Left lung (tissue), 10 donors: Measurements from ENCODE around the gene SLC17A9. TPM values are rescaled to one million over a fixed set of nuclear protein-coding genes. Genes with fewer than 3 reads are reported as not detected.

Experiments
- ATAC-seq: fragments of 200-7000 bp; cut with Tn5 transposase; one replicate; pipeline ENCODE4 v1.9.1; 2020; ENCODE audit warnings: moderate library complexity
- DNase-seq, 4 donors: peaks; one replicate each; pipeline ENCODE4 v3.0.0-alpha.2; 2013 to 2020
- H3K27ac ChIP-seq, 2 donors: fragments of 200-600 bp; sonication (generic) in 1 of 2; one replicate each; pipeline versions ENCODE4 v1.5.0 to v1.8.0; 2020 to 2021
- H3K27me3 ChIP-seq, 2 donors: fragments of 200-600 bp; sonication (generic) in 1 of 2; one replicate each; pipeline versions ENCODE4 v1.5.0 to v1.8.0; 2020 to 2021
- H3K36me3 ChIP-seq, 2 donors: fragments of 200-600 bp; sonication (generic) in 1 of 2; one replicate each; pipeline versions ENCODE4 v1.5.0 to v1.8.0; 2020 to 2021
- H3K4me1 ChIP-seq, 2 donors: fragments of 200-600 bp; one replicate each; pipeline ENCODE4 v1.8.0; 2021
- H3K4me3 ChIP-seq, 2 donors: fragments of 200-600 bp; sonication (generic) in 1 of 2; one replicate each; pipeline versions ENCODE4 v1.5.0 to v1.8.0; 2020 to 2021; ENCODE audit warnings: mild to moderate bottlenecking in 1 of 2
- H3K9me3 ChIP-seq, 2 donors: fragments of 200-600 bp; sonication (generic) in 1 of 2; one replicate each; pipeline versions ENCODE4 v1.5.0 to v1.8.0; 2020 to 2021
- intact Hi-C, 2 donors: fragments of 100-400 bp; cut with DNase I; formaldehyde crosslinking; loops; one replicate each; pipeline versions ENCODE4 v1.11.2 to v1.14.2; 2022
- polyA plus RNA-seq, 6 donors: library from polyadenylated mRNA; unstranded; fragments of 120-200 nt; gene quantifications; one replicate each; pipeline ENCODE4 v1.2.1, GENCODE V29; 2013; ENCODE audit not compliant: insufficient read length in 6 of 6
- total RNA-seq, 2 donors: library from RNA; stranded (reverse); fragmentation: NEBNext Ultra II Directional; extraction: Animal tissue kit (Norgen Biotek cat#: 25700); gene quantifications; one replicate each; pipeline ENCODE4 v1.2.1, GENCODE V29; 2021
- TF ChIP-seq, protein P1 (sequence below), 2 donors: fragments of 200-600 bp; sonication (generic) in 1 of 2; IDR thresholded peaks; one replicate each; pipeline versions ENCODE4 v1.5.0 to v1.8.0; 2021; ENCODE audit warnings: antibody characterized with exemption in 2 of 2
- donor health status: DM: no; HTN: yes; CAD: no.
- donor health status: DM: no; HTN: no; CAD: no.

The SLC17A9 gene
- total and polyA plus RNA-seq, 8 donors = 2.1 to 18.1 (median 3.7) TPM

DNA sequence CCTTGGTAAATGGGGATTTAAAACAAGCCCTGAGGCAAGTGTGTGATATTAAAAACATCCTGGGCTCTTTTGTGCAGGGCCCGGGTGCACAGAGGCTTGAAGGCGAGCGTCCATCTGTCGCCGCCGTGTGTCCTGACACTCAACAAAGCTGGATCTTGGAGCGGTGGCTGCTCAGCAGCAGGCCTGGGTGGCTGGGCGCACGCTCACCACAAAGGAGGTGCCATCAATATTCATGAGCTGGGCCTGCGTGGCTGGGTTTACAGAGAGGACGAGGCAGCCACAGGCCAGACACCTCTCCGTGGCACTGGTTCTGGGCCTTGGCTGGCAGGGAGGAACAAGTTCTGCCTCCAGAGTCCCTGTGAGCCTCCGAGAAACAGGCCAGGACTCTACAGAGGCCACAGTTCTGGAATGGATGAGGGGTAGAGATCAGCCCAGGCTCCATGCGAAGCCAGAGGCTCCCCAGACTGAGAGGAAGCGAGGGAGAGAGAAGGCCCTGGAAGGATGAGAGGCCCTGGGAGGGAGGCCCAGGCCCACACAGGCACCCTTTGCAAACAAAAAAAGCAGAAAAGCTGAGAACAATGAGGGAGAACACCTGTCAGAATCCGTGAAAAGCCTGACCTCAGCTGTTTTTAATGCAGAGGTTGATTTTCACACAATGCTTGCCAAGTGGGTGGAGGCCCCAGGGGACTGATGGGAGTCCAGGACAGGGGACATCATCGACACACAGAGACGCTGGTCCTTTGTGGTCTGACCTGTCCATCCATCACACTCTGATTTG lies 32.3 kb downstream of the SLC17A9 start:
- ATAC-seq = no peak
- no peak overlapping the region for H3K4me3 ChIP-seq
- H3K36me3 ChIP-seq = no peaks in the 10 kb centered on the region
- H3K9me3 ChIP-seq = no peaks in the 10 kb centered on the region
- peaks cover 12 to 92% of the 10 kb centered on the region in 2 donors for H3K27me3 ChIP-seq
- no peak overlapping the region for H3K27ac ChIP-seq
- TF ChIP-seq, protein P1, sequence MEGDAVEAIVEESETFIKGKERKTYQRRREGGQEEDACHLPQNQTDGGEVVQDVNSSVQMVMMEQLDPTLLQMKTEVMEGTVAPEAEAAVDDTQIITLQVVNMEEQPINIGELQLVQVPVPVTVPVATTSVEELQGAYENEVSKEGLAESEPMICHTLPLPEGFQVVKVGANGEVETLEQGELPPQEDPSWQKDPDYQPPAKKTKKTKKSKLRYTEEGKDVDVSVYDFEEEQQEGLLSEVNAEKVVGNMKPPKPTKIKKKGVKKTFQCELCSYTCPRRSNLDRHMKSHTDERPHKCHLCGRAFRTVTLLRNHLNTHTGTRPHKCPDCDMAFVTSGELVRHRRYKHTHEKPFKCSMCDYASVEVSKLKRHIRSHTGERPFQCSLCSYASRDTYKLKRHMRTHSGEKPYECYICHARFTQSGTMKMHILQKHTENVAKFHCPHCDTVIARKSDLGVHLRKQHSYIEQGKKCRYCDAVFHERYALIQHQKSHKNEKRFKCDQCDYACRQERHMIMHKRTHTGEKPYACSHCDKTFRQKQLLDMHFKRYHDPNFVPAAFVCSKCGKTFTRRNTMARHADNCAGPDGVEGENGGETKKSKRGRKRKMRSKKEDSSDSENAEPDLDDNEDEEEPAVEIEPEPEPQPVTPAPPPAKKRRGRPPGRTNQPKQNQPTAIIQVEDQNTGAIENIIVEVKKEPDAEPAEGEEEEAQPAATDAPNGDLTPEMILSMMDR (IDR thresholded peaks at IDR 0.05) = no peak
- no peaks in the 10 kb centered on the region for H3K4me1 ChIP-seq
- intact Hi-C loops = no loop called here
- no peak for DNase-seq

DNA sequence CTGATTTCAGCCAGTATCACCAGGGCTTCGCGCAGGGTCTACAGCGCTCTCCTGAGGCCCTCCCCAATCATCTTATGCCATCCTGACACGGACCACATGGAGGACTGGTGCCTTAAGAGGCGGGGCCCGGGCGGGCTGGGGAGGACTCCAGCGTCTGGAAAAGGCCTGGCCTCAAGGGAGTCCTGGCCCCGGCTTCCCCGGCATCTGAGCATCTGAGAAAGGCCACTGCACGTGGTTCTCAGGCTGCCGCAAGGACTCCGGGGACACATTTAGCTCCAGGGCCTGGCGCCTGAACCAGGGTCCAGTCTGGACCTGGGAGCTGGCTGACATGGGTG lies 32.9 kb downstream of the SLC17A9 start:
- H3K27ac ChIP-seq = no peak overlapping the region
- H3K4me3 ChIP-seq = no peak overlapping the region
- DNase-seq = no peak
- no peak for ATAC-seq
- H3K4me1 ChIP-seq = no peaks in the 10 kb centered on the region
- H3K36me3 ChIP-seq = no peaks in the 10 kb centered on the region
- intact Hi-C loops = no loop called here
- H3K9me3 ChIP-seq = no peaks in the 10 kb centered on the region
- TF ChIP-seq, protein P1 (IDR thresholded peaks at IDR 0.05) = no peak
- H3K27me3 ChIP-seq = peaks cover 7 to 91% of the 10 kb centered on the region in 2 donors

DNA sequence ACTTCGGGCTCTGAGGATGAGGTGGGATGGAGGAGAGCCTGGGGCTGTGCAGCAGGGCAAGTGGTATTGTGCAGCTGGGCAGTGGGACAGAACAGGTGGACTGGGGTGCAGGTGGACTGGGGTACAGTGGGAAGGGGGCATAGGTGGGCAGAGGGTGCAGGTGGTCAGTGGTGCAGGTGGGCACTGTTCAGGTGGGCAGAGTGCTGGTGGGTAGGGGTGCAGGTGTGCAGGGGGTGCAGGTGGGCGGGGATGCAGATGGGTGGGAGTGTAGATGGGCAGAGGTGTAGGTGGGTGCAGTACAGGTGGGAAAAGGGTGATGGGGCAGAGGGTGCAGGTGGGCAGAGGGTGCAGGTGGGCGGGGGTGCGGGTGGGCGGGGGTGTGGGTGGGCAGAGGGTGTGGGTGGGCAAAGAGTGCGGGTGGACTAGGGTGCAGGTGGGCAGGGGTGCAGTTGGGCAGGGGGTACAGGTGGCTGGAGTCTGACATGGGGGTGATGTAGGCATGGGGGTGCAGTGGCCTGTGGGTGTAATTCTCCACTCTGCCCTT lies 33.8 kb downstream of the SLC17A9 start:
- Histone ChIP-seq H3K36me3 (no peaks in the 10 kb centered on the region), H3K9me3 (no peaks in the 10 kb centered on the region), H3K27ac (no peak overlapping the region), H3K4me3 (no peak overlapping the region), H3K4me1 (no peaks in the 10 kb centered on the region), H3K27me3 (peaks cover 0 to 91% of the 10 kb centered on the region in 2 donors)
- TF ChIP-seq, protein P1 (IDR thresholded peaks at IDR 0.05) = no peak
- ATAC-seq (no peak), DNase-seq (no peak)
- intact Hi-C loops = no loop called here

DNA sequence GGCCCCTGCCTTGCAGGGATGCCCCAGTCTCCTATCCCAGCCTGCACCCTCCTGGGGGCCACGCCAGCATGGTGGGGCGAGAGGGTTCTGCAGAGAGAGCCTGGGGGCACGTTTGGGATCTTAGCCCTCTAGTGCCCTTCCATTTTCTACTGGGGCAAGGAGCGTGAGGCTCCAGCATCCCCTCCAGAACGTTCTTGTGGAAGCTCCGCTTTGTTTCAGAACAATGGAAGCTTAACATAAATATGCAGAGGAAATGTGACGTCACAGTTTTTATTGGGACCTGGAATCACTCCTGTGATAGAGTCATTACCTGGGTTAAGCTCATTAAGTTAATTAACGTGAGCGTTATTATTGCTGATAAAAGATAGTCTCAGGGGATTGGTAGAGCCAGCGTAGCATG lies 34.6 kb downstream of the SLC17A9 start:
- no peaks in the 10 kb centered on the region for H3K36me3 ChIP-seq
- no peak overlapping the region for H3K27ac ChIP-seq
- no peak for DNase-seq
- no peak for ATAC-seq
- peaks cover 0 to 91% of the 10 kb centered on the region in 2 donors for H3K27me3 ChIP-seq
- no peak overlapping the region for H3K4me3 ChIP-seq
- no peaks in the 10 kb centered on the region for H3K4me1 ChIP-seq
- intact Hi-C loops = no loop called here
- TF ChIP-seq, protein P1 (IDR thresholded peaks at IDR 0.05) = no peak
- no peaks in the 10 kb centered on the region for H3K9me3 ChIP-seq

DNA sequence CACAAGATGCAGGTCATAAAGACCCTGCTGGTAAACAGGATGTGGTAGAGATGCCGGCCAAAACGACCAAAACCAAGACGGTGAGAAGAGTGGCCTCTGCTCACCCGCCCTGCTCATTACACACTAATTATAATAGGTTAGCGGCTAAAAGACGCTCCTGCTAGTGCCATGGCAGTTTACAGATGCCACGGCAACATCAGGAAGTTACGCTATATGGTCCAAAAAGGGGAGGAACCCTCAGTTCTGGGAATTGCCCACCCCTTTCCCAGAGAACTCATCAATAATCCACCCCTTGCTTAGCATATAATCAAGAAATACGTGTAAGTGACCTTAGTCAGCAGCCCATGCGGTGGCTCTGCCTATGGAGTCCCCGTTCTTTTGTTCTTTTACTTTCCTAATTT lies 36.7 kb downstream of the SLC17A9 start:
- TF ChIP-seq, protein P1 (IDR thresholded peaks at IDR 0.05) = no peak
- ATAC-seq (no peak), DNase-seq (peak in 1 of 4 donors; percentile 3)
- intact Hi-C loops = no loop called here
- H3K4me3 ChIP-seq = no peak overlapping the region
- no peak overlapping the region for H3K27ac ChIP-seq
- no peaks in the 10 kb centered on the region for H3K36me3 ChIP-seq
- H3K27me3 ChIP-seq = peaks cover 0 to 87% of the 10 kb centered on the region in 2 donors
- no peaks in the 10 kb centered on the region for H3K9me3 ChIP-seq
- H3K4me1 ChIP-seq = no peaks in the 10 kb centered on the region
